DOHH2 (cell line): ENCODE measurements around the gene PIP5K1C.

ENCODE experiments used
- EZH2phosphoT487 ChIP-seq: fragments of 200-600 bp; sonication (generic); IDR thresholded peaks from 2 replicates; pipeline ENCODE4 v1.6.1; 2017; ENCODE audit warnings: borderline replicate concordance, mild to moderate bottlenecking, antibody characterized with exemption, low read length, moderate library complexity, mixed read lengths
- TF ChIP-seq, protein P1 (sequence below): fragments of 200-600 bp; sonication (generic); IDR thresholded peaks from one replicate; pipeline ENCODE4 v1.5.1; 2014; ENCODE audit warnings: antibody characterized with exemption, mild to moderate bottlenecking, low read depth, low read length; ENCODE audit not compliant: poor library complexity, severe bottlenecking

DNA sequence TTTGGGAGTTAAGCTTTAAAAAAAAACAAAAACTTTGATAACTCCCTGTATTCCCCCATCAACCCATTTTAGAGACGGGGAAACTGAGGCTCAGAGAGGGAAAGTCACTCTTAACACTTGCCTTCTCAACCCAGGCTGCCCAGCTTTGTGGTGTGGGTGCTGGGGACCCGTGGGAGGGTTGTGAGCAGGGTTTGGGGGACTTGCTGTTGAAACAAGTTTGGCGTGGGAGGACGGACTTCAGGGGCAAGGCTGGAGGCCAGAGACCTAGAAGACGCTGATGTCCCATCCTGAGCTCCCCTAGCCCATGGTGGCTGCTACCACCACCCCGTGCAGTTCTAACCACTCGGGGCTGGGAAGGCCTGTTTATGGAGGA lies 72.9 kb downstream of the PIP5K1C start:
- TF ChIP-seq, protein P1, sequence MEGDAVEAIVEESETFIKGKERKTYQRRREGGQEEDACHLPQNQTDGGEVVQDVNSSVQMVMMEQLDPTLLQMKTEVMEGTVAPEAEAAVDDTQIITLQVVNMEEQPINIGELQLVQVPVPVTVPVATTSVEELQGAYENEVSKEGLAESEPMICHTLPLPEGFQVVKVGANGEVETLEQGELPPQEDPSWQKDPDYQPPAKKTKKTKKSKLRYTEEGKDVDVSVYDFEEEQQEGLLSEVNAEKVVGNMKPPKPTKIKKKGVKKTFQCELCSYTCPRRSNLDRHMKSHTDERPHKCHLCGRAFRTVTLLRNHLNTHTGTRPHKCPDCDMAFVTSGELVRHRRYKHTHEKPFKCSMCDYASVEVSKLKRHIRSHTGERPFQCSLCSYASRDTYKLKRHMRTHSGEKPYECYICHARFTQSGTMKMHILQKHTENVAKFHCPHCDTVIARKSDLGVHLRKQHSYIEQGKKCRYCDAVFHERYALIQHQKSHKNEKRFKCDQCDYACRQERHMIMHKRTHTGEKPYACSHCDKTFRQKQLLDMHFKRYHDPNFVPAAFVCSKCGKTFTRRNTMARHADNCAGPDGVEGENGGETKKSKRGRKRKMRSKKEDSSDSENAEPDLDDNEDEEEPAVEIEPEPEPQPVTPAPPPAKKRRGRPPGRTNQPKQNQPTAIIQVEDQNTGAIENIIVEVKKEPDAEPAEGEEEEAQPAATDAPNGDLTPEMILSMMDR, result no peak
- TF ChIP-seq EZH2phosphoT487, result no peak
